HFFc6 (cell line): ENCODE measurements around the gene KEL. TPM values are rescaled to one million over a fixed set of nuclear protein-coding genes. Genes with fewer than 3 reads are reported as not detected.

Experiments used
- DNase-seq: peaks from one replicate; pipeline ENCODE4 v3.0.0-alpha.2; 2018
- H3K27ac Mint-ChIP-seq: 2 replicates; pipeline ENCODE4 v1.8.0; 2020; ENCODE audit warnings: mild to moderate bottlenecking, mixed read lengths
- H3K27me3 Mint-ChIP-seq: 2 replicates; pipeline ENCODE4 v1.8.0; 2021; ENCODE audit warnings: mild to moderate bottlenecking, moderate library complexity, mixed read lengths; ENCODE audit not compliant: insufficient read depth
- H3K36me3 Mint-ChIP-seq: 2 replicates; pipeline ENCODE4 v1.8.0; 2021; ENCODE audit warnings: low read depth, mixed read lengths
- H3K4me1 Mint-ChIP-seq: 2 replicates; pipeline ENCODE4 v1.8.0; 2020; ENCODE audit warnings: low read depth, mixed read lengths
- H3K4me3 Mint-ChIP-seq: 2 replicates; pipeline ENCODE4 v1.8.0; 2020; ENCODE audit warnings: mild to moderate bottlenecking, moderate library complexity, mixed read lengths
- H3K9me3 Mint-ChIP-seq: 2 replicates; pipeline ENCODE4 v1.8.0; 2020; ENCODE audit warnings: mild to moderate bottlenecking, mixed read lengths
- total RNA-seq, 6 experiments: library from RNA; stranded (reverse); fragmentation: NEBNext Ultra II Directional; extraction: Animal tissue kit (Norgen Biotek cat#: 25700); gene quantifications; 2 replicates in 1 of 6; 3 replicates in 5 of 6; pipeline ENCODE4 v1.2.3, GENCODE V29; 2021
- TF ChIP-seq, protein P1 (sequence below): fragments of 200-600 bp; sonication (generic); IDR thresholded peaks from 2 replicates; pipeline ENCODE4 v1.5.0; 2021; ENCODE audit warnings: antibody characterized with exemption, mild to moderate bottlenecking

KEL gene
- total RNA-seq, 6 experiments from 2014 or later = not detected

DNA sequence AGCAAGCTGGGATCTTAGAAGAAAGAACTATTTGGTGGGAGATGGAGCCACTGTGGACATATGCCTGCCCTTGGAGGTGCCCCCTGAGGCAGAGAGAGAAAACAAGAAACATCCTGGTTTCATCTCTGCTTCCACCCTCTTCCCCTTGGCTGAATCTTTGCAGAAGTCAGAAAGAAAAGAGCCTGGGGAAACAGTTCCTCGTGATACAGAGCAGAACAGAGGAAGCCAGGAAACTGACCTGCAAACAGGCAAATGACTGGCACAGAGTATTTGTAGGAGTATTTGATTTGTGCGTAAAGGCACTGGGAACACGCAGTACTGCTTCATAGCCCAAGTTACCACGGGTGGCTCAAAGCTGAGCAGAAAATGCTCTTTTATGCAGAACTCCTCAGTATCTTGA lies 7.0 kb upstream of the KEL start:
- Mint-ChIP-seq H3K9me3 (no peaks in the 10 kb centered on the region; the same call in 1 of the 2 replicates), H3K36me3 (no peaks in the 10 kb centered on the region; the same call in 1 of the 2 replicates)
- TF ChIP-seq, protein P1, sequence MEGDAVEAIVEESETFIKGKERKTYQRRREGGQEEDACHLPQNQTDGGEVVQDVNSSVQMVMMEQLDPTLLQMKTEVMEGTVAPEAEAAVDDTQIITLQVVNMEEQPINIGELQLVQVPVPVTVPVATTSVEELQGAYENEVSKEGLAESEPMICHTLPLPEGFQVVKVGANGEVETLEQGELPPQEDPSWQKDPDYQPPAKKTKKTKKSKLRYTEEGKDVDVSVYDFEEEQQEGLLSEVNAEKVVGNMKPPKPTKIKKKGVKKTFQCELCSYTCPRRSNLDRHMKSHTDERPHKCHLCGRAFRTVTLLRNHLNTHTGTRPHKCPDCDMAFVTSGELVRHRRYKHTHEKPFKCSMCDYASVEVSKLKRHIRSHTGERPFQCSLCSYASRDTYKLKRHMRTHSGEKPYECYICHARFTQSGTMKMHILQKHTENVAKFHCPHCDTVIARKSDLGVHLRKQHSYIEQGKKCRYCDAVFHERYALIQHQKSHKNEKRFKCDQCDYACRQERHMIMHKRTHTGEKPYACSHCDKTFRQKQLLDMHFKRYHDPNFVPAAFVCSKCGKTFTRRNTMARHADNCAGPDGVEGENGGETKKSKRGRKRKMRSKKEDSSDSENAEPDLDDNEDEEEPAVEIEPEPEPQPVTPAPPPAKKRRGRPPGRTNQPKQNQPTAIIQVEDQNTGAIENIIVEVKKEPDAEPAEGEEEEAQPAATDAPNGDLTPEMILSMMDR = no peak

DNA sequence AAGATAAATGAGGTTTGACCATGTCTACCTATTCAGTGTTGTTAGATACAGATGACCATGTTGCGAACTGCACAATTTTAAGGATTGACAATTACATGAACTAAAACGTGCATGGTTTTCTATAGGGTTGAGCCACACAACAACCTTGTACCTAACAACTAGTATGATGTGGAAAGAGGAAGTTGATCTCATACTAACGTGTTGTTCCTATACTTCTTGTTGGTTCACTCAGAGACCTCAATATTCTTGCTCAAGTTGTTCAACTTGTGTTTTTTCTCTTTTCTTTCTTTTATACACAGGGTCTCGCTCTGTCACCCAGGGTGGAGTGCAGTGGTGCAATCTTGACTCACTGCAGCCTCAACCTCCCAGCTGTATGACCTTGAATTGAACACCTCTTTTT lies 6.1 kb upstream of the KEL start:
- Mint-ChIP-seq H3K4me3 (no peak overlapping the region), H3K4me1 (no peaks in the 10 kb centered on the region), H3K27me3 (no peaks in the 10 kb centered on the region; the same call in 1 of the 2 replicates), H3K36me3 (no peaks in the 10 kb centered on the region; the same call in 1 of the 2 replicates), H3K27ac (no peak overlapping the region), H3K9me3 (no peaks in the 10 kb centered on the region; the same call in 1 of the 2 replicates)
- DNase-seq = no peak
- TF ChIP-seq, protein P1 = no peak

More for the DNA sequence above, 7.0 kb upstream of the KEL start:
- Mint-ChIP-seq H3K4me1 (no peaks in the 10 kb centered on the region), H3K27ac (no peak overlapping the region), H3K4me3 (no peak overlapping the region), H3K27me3 (no peaks in the 10 kb centered on the region; the same call in 1 of the 2 replicates)
- DNase-seq = no peak

DNA sequence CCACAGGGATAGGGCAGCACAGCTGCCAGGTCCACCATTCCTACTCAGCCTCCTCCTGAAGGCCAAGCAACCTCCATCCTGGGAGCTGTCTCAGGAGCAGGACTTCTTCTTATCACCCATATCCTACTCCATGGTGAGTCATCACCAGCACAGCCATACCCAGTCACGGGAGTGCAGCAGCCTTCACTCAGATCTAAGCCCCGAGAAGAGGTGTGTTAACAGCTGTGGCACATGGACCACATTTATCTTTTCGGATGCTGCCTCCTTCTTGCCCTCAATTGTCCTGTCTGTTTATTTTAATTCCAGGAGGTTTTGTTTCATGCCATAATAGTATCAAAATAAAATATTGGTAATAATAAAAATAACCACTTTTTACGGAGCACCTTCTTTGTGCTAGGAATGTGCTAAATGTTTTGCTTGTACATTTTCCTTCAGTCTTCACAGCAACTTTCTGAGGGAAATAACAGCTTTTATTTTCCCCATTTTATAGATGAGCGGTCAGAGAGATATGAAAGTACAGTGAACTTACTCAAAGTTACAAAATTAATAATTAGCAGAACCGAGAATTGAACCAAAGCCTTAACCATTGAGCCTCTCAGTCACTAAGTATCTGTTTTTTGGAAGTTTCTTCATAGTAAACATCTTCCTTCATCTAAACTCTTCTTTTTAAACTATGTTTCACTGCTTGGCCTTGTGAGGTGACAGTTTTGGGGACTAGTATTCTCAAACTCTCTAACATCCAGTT lies 2.5 kb upstream of the KEL start:
- DNase-seq = no peak
- TF ChIP-seq, protein P1 = no peak
- no peaks in the 10 kb centered on the region for H3K4me1 Mint-ChIP-seq
- H3K9me3 Mint-ChIP-seq = no peaks in the 10 kb centered on the region; the same call in 1 of the 2 replicates
- H3K4me3 Mint-ChIP-seq = no peak overlapping the region
- H3K36me3 Mint-ChIP-seq = no peaks in the 10 kb centered on the region
- peaks cover 7% of the 10 kb centered on the region; the same call in 1 of the 2 replicates for H3K27me3 Mint-ChIP-seq
- H3K27ac Mint-ChIP-seq = no peak overlapping the region

DNA sequence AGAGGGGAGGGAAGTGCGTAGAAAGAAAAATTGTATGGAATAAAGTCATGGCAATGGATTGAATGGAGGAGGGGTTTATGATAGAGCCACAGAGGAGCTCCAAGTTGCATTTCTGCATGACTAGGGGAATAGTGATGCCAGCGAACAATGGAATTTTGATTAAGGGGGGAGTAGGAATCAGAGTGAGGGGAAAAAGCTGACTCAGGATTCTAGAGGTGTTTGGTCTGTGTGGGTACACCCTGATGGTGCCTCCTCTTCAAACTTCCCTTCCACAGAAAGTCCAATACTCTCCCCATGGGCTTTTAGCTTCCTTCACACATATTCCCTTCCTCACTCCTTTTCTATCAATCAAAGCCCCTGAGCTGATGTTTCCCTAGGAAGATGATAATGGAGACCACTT lies 1.8 kb upstream of the KEL start:
- peaks cover 11% of the 10 kb centered on the region; the same call in 1 of the 2 replicates for H3K27me3 Mint-ChIP-seq
- no peaks in the 10 kb centered on the region; the same call in 1 of the 2 replicates for H3K9me3 Mint-ChIP-seq
- no peak overlapping the region for H3K27ac Mint-ChIP-seq
- H3K4me1 Mint-ChIP-seq = no peaks in the 10 kb centered on the region
- no peaks in the 10 kb centered on the region for H3K36me3 Mint-ChIP-seq
- DNase-seq = no peak
- TF ChIP-seq, protein P1 = no peak
- no peak overlapping the region for H3K4me3 Mint-ChIP-seq

DNA sequence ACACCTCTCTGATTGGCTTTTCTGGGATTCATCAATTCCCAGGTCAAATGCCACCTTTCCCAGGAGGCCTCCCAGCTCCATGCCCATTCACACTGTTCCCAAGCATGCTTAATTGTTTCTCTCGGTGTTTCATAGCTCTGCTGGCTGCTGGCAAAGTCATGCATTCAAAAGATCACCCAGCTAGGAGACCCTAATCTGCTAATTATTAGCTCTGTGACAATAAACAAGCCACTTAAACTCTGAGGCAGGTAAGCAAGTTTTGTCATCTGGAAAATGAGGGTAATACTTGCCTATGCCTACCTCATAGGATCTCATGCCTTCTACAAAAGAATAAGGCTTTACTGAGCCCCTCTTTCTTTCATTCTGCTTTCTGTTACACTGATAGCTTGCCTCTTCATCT lies 828 bp upstream of the KEL start:
- Mint-ChIP-seq H3K9me3 (no peaks in the 10 kb centered on the region; the same call in 1 of the 2 replicates), H3K27ac (no peak overlapping the region), H3K36me3 (no peaks in the 10 kb centered on the region), H3K4me1 (no peaks in the 10 kb centered on the region), H3K27me3 (peaks cover 11% of the 10 kb centered on the region; the same call in 1 of the 2 replicates), H3K4me3 (no peak overlapping the region)
- TF ChIP-seq, protein P1 = no peak
- no peak for DNase-seq
